Thyroid gland (tissue), 4 donors: ENCODE measurements around the gene AMFR. TPM values are rescaled to one million over a fixed set of nuclear protein-coding genes. Genes with fewer than 3 reads are reported as not detected.

Source experiments
- DNase-seq, 2 donors: peaks; one replicate each; pipeline ENCODE4 v3.0.0-alpha.2; 2019
- H3K27ac ChIP-seq, 3 donors: fragments of 200-600 bp; sonication (generic); 1 replicate in 2 of 3; 2 replicates in 1 of 3; pipeline ENCODE4 v1.5.1; 2016 to 2019; ENCODE audit warnings: mild to moderate bottlenecking in 1 of 3, moderate library complexity in 1 of 3
- H3K27me3 ChIP-seq: fragments of 200-600 bp; sonication (generic); one replicate; pipeline ENCODE4 v1.5.1; 2019
- H3K36me3 ChIP-seq, 2 donors: fragments of 200-600 bp; sonication (generic); one replicate each; pipeline ENCODE4 v1.5.1; 2016 to 2019
- H3K4me1 ChIP-seq, 2 donors: fragments of 200-600 bp; sonication (generic); one replicate each; pipeline ENCODE4 v1.5.1; 2017 to 2019
- H3K4me3 ChIP-seq, 3 donors: fragments of 200-600 bp; sonication (generic); replicated peaks in 1 of 3; 1 replicate in 2 of 3; 2 replicates in 1 of 3; pipeline ENCODE4 v1.5.1; 2016; ENCODE audit warnings: mild to moderate bottlenecking in 1 of 3
- H3K9me3 ChIP-seq: fragments of 200-600 bp; sonication (generic); one replicate; pipeline ENCODE4 v1.5.1; 2017
- POLR2A ChIP-seq, 2 donors: fragments of 450-650 bp; IDR thresholded peaks; one replicate each; pipeline ENCODE4 v1.6.1; 2017; ENCODE audit warnings: antibody characterized with exemption in 2 of 2, mild to moderate bottlenecking in 2 of 2, moderate library complexity in 1 of 2
- WGBS, 2 donors: methylation state at CpG; one replicate each; pipeline ENCODE4 v1.1.5; 2017; 5-methylcytosine and 5-hydroxymethylcytosine counted together
- intact Hi-C: fragments of 100-400 bp; cut with DNase I; formaldehyde crosslinking; loops from one replicate; pipeline ENCODE4 v1.15.1; 2023
- total RNA-seq, 4 donors: library from RNA; depleted of rRNA; stranded (reverse); fragments of >200 nt; gene quantifications; one replicate each; pipeline ENCODE4 v1.2.3, GENCODE V29; 2016
- TF ChIP-seq, protein P1 (sequence below), 6 experiments: fragments of 200-600 bp in 3 of 6; fragments of 450-650 bp in 3 of 6; sonication (generic) in 3 of 6; IDR thresholded peaks; one replicate each; pipeline ENCODE4 v1.5.1; 2016 to 2019; ENCODE audit warnings: antibody characterized with exemption in 6 of 6, mild to moderate bottlenecking in 2 of 6, inconsistent platforms in 1 of 6, moderate library complexity in 1 of 6

The AMFR gene
- total RNA-seq, 4 donors from 2014 or later: 130 to 167 (median 146) TPM

DNA sequence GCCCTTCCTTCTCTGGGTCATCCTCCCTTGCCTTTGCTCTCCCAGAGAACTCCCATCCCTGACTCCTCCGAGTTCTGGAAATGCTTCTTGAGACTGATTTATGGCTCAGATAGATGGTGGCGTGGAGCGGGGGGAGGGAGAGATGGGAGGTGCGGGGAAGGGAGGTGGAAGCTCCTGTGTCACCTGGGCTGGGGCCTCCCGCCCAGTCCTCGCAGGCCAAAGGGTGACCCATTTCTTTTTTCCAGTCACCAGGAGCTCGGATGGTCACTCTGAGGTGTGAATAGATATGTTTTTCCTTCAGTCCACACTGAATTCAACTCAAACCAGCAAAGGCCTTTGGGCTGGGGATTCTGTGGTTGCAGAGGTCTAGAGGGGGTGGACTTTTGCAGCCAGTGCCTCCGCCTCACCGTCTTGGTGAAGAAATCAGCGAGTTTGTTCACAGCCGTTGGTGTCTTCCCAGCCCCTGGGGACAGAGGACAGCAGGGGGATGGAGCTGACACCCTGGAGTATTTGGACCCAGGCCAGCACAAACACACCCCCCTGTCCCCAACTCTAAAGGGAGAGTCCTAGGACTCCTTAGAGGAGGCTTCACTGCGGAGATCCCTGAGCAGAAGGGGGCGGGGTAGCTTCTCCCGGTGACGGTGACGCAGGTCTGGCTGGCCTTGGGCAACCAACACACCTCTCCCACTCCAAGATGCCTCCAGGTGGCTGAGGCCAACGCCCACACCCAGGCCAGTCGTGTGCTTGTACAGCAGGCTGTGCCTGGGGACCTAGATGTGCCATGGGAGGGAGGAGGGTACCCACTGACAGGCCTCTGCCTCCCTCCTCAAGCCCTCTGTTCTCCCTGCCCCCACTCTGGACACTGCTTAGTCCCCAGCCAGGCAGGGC lies 80.6 kb downstream of the AMFR start:
- WGBS, 2 donors: 80 to 85% methylated on average over 15 to 16 of the region's 18 CpGs
- H3K4me3 ChIP-seq: no peak overlapping the region
- H3K4me1 ChIP-seq: no peaks in the 10 kb centered on the region
- H3K36me3 ChIP-seq: no peaks in the 10 kb centered on the region
- no peak for DNase-seq
- H3K27me3 ChIP-seq: no peaks in the 10 kb centered on the region
- H3K9me3 ChIP-seq: no peaks in the 10 kb centered on the region
- H3K27ac ChIP-seq: no peak overlapping the region
- intact Hi-C loops: no loop called here
- TF ChIP-seq POLR2A (IDR thresholded peaks at IDR 0.05): no peak
- TF ChIP-seq, protein P1, sequence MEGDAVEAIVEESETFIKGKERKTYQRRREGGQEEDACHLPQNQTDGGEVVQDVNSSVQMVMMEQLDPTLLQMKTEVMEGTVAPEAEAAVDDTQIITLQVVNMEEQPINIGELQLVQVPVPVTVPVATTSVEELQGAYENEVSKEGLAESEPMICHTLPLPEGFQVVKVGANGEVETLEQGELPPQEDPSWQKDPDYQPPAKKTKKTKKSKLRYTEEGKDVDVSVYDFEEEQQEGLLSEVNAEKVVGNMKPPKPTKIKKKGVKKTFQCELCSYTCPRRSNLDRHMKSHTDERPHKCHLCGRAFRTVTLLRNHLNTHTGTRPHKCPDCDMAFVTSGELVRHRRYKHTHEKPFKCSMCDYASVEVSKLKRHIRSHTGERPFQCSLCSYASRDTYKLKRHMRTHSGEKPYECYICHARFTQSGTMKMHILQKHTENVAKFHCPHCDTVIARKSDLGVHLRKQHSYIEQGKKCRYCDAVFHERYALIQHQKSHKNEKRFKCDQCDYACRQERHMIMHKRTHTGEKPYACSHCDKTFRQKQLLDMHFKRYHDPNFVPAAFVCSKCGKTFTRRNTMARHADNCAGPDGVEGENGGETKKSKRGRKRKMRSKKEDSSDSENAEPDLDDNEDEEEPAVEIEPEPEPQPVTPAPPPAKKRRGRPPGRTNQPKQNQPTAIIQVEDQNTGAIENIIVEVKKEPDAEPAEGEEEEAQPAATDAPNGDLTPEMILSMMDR (IDR thresholded peaks at IDR 0.05): no peak

DNA sequence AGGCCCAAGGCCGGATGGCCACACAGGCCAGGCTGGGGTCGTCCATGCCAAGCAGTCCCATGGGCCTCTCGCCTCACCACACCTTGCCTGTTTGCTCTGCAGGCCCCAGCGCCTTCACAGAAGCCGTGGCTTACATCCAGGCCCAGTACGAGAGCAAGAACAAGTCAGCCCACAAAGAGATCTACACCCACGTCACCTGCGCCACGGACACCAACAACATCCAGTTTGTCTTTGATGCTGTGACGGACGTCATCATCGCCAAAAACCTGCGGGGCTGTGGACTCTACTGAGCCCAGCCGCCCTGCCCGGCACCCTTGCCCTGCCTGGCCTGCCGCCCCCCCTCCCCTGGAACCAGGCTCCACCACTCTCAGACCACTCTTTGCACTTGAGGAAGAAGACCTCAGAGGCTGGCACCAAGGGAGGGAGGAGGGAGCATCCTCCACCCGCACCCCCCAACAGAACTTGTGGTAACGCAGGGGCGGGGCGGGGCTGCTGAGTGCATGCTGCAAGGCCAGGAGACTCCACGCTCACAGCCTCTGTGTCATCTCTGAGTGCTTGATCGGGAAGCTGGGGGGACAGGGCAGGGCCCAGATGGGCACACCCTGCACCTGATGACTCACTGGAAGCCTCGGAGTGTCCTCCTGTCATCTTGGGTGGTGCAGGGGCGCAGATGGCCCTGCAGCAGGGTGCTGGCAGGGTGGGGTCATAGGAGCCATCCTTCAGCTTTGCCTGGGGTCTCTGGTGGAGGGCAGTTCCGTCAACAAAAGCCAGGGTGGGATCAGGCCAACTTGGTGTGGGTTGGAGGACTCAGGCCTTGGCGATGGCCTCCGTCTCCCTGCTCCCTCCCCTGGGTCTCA lies 81.5 kb downstream of the AMFR start:
- intact Hi-C loops: no loop called here
- no peak for DNase-seq
- TF ChIP-seq POLR2A (IDR thresholded peaks at IDR 0.05): no peak
- TF ChIP-seq, protein P1 (IDR thresholded peaks at IDR 0.05): no peak
- no peaks in the 10 kb centered on the region for H3K27me3 ChIP-seq
- whole genome bisulfite sequencing, 2 donors: 92 to 94% methylated on average over 23 to 25 of the region's 27 CpGs
- no peak overlapping the region for H3K4me3 ChIP-seq
- no peaks in the 10 kb centered on the region for H3K4me1 ChIP-seq
- no peaks in the 10 kb centered on the region for H3K36me3 ChIP-seq
- H3K27ac ChIP-seq: no peak overlapping the region
- no peaks in the 10 kb centered on the region for H3K9me3 ChIP-seq

DNA sequence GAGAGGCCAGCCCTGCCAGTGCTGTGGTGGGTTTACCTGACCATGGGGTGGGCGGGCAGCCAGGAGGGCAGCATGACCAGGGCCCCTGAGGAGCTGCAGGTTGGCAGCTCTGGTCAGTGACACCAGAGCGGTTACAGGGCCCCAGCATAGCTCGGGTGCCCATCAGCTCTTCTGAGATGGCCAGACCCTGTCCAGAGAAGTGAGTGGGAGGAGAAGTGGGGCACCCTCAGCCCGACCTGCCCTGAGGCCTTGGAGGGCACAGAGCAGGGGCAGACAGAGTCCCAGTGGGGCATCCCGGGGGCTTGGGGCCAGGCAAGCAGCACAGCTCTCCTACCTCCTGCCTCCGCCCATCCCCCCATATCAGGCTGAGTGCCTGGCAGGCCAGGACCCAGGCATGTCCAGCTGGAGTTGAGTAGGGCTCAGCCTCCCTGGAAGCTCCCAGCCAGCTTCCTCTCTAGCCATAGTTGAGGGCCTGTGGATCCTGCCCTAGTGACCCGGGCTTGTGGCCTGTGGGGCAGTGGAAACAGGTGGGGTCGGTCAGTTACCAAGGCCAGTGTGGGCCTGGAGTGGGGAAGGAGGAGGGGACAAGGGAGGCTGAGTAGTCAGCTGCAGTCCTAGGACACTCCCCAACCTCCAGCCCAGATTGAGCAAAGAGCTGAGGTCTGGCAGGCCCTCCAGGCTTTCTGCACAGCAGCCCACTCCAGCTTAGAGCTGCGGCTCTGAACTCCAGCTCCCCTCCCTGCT lies 83.5 kb downstream of the AMFR start:
- H3K4me3 ChIP-seq: no peak overlapping the region
- TF ChIP-seq POLR2A (IDR thresholded peaks at IDR 0.05): no peak
- TF ChIP-seq, protein P1 (IDR thresholded peaks at IDR 0.05): no peak

DNA sequence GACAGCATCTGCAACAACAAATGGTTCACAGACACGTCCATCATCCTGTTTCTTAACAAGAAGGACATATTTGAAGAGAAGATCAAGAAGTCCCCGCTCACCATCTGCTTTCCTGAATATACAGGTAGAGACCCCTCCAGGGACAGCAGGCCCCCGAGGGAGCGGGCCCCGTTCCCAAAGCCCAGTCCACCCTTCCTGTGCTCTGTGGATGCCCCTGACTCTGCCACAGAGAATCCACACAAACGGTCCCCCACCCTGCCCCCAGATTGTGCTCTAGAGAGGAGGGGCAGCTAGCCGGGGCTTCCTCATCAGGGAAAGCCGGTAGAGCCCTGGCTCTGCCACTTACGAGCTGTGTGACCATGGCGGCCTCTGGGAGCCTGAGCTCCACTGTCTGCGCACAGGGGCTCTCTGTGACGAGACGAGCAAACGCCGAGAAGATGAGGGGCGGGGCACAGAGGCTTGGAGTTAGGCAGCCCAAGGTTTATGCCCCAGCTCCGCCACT lies 84.4 kb downstream of the AMFR start:
- 87 to 97% methylated on average over 5 to 16 of the region's 17 CpGs for WGBS, 2 donors
- no peak for TF ChIP-seq POLR2A (IDR thresholded peaks at IDR 0.05)
- TF ChIP-seq, protein P1 (IDR thresholded peaks at IDR 0.05): no peak
- no peak overlapping the region for H3K4me3 ChIP-seq
- H3K36me3 ChIP-seq: no peaks in the 10 kb centered on the region
- no peak for DNase-seq
- no peak overlapping the region for H3K27ac ChIP-seq
- no peaks in the 10 kb centered on the region for H3K27me3 ChIP-seq
- no peaks in the 10 kb centered on the region for H3K4me1 ChIP-seq
- H3K9me3 ChIP-seq: no peaks in the 10 kb centered on the region
- intact Hi-C loops: no loop called here

More for the DNA sequence above, 83.5 kb downstream of the AMFR start:
- DNase-seq: no peak
- H3K27me3 ChIP-seq: no peaks in the 10 kb centered on the region
- no peak overlapping the region for H3K27ac ChIP-seq
- no peaks in the 10 kb centered on the region for H3K9me3 ChIP-seq
- 66% methylated on average over 4 to 6 of the region's 9 CpGs for WGBS, 2 donors
- H3K4me1 ChIP-seq: no peaks in the 10 kb centered on the region
- no peaks in the 10 kb centered on the region for H3K36me3 ChIP-seq
- intact Hi-C loops: no loop called here
